GM12864 (cell line): ENCODE results near the gene NBPF11.
"Not testable (repeated sequence)": the region's sequence is repeated elsewhere in the genome, so short reads cannot be mapped to it uniquely, and the experiment has no call there.

ENCODE experiments used
- DNase-seq: peaks from one replicate; pipeline ENCODE4 v3.0.0-alpha.2; 2011; ENCODE audit warnings: low read depth
- H3K4me3 ChIP-seq: 2 replicates; pipeline ENCODE4 v1.5.1; 2011; ENCODE audit warnings: mild to moderate bottlenecking, low read depth, low read length, control low read depth
- TF ChIP-seq, protein P1 (sequence below): IDR thresholded peaks from 2 replicates; pipeline ENCODE4 v1.5.1; 2011; ENCODE audit warnings: low read depth, mild to moderate bottlenecking, moderate library complexity, low read length, control low read depth, inconsistent platforms; ENCODE audit errors: missing control alignments

The NBPF11 gene

DNA sequence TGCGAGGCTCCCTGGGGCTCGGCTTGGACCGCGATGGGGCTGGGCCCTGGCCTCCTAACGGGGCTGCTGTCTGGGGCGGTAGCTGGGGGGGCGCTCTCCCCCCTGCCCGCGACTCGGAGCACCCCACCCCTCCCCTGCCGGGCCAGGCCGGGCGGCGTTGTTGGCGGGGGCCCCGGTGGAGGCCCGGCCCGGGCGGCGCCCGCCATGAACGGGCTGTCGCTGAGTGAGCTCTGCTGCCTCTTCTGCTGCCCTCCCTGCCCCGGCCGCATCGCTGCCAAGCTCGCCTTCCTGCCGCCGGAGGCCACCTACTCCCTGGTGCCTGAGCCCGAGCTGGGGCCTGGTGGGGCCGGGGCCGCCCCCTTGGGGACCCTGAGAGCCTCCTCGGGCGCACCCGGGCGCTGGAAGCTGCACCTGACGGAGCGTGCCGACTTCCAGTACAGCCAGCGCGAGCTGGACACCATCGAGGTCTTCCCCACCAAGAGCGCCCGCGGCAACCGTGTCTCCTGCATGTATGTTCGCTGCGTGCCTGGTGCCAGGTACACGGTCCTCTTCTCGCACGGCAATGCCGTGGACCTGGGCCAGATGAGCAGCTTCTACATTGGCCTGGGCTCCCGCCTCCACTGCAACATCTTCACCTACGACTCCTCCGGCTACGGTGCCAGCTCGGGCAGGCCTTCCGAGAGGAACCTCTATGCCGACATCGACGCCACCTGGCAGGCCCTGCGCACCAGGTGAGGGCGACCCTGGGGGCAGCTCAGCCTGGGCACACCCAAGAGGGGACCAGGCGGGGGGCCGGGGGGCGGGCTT is 5.7 kb downstream of the NBPF11 start:
- not testable (repeated sequence) for H3K4me3 ChIP-seq, DNase-seq

GRCh38 chr1:148143223-148143622 is 8.9 kb downstream of the NBPF11 start:
- DNase-seq, H3K4me3 ChIP-seq: not testable (repeated sequence)

- DNase-seq, H3K4me3 ChIP-seq: not testable (repeated sequence)
Observed at GRCh38 chr1:148141936-148142335, 10.1 kb downstream of the NBPF11 start.

DNA sequence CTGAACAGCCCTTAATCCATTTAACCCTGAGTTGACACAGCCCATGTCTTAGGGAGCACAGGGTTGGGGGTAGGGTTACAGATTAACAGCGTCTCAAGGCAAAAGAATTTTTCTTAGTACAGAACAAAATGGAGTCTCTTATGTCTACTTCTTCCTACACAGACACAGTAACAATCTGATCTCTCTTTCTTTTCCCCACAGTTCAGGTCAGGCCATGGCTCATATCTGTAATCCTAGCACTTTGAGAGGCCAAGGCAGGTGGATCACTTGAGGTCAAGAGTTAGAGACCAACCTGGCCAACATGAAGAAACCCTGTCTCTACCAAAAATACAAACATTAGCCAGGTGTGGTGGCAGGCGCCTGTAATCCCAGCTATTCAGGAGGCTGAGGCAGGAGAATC is 13.5 kb downstream of the NBPF11 start:
- H3K4me3 ChIP-seq, DNase-seq: not testable (repeated sequence)

- not testable (repeated sequence) for DNase-seq, H3K4me3 ChIP-seq
Observed at GRCh38 chr1:148122341-148122740, 29.7 kb downstream of the NBPF11 start.

- DNase-seq, H3K4me3 ChIP-seq: not testable (repeated sequence)
- TF ChIP-seq, protein P1, sequence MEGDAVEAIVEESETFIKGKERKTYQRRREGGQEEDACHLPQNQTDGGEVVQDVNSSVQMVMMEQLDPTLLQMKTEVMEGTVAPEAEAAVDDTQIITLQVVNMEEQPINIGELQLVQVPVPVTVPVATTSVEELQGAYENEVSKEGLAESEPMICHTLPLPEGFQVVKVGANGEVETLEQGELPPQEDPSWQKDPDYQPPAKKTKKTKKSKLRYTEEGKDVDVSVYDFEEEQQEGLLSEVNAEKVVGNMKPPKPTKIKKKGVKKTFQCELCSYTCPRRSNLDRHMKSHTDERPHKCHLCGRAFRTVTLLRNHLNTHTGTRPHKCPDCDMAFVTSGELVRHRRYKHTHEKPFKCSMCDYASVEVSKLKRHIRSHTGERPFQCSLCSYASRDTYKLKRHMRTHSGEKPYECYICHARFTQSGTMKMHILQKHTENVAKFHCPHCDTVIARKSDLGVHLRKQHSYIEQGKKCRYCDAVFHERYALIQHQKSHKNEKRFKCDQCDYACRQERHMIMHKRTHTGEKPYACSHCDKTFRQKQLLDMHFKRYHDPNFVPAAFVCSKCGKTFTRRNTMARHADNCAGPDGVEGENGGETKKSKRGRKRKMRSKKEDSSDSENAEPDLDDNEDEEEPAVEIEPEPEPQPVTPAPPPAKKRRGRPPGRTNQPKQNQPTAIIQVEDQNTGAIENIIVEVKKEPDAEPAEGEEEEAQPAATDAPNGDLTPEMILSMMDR = peak; percentile 6
Observed at GRCh38 chr1:148120395-148120794, 31.7 kb downstream of the NBPF11 start.

DNA sequence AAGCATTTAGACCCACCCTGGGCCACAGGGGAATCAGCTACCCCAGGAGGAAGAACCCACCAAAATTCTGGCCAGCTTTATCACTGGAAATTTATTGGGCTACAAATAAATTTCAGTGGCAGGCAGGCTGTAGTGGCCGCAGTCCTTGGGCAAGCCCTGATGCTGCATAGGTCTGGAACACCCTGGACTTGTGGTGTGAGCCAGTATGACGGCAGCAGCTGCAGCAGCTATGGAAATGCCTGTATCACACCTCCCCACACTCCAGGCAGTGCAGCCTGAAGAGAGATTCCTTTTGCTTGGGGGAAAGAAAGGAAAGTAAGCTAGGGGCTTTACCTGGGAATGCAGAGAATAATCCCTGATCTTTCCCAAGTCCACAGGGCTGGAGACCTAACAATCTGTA is 56.3 kb downstream of the NBPF11 start:
- H3K4me3 ChIP-seq, DNase-seq: not testable (repeated sequence)

DNA sequence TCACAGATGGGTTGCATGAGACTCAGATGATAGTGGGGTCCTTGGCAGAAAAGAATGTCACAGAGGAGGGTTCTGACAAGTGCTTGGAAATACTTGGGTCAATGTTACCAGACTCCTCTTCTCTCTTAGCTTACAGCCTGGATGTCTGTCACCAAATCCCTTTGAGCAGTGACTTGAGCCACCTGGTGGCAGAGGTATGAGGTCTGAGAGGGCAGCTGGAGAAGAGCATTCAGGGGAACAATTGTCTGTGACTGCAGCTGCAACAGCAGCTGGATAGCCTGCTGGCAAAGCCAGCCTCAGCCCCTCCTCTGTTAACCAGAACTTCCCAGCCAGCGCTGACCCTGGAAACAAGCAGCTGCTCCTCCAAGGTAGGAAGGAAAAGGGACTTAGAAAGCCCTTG is 65.9 kb downstream of the NBPF11 start:
- H3K4me3 ChIP-seq, DNase-seq: not testable (repeated sequence)

GRCh38 chr1:148081205-148081604 is 70.9 kb downstream of the NBPF11 start:
- DNase-seq, H3K4me3 ChIP-seq: not testable (repeated sequence)

- not testable (repeated sequence) for DNase-seq, H3K4me3 ChIP-seq
Observed at GRCh38 chr1:148078632-148079519, 73.2 kb downstream of the NBPF11 start.

GRCh38 chr1:148078090-148078489 is 74.0 kb downstream of the NBPF11 start:
- DNase-seq, H3K4me3 ChIP-seq: not testable (repeated sequence)

- not testable (repeated sequence) for H3K4me3 ChIP-seq, DNase-seq
Observed at GRCh38 chr1:148077458-148077857, 74.6 kb downstream of the NBPF11 start.

DNA sequence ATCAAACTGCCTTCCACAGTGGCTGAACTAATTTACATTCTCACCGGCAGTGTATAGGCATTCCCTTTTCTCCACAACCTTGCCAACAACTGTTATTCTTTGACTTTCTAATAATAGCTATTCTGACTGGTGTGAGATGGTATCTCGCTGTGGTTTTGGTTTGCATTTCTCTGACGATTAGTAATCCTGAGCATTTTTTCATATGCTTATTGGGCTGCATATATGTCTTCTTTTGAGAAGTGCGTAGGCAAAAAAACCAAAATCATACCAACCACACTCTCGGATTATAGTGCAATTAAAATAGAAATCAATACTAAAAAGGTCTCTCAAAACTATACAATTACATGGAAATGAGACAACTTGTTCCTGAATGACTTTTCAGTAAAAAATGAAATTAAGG is 78.7 kb downstream of the NBPF11 start:
- H3K4me3 ChIP-seq = not testable (repeated sequence)

GRCh38 chr1:148068606-148069005 is 83.5 kb downstream of the NBPF11 start:
- DNase-seq, H3K4me3 ChIP-seq: not testable (repeated sequence)

More for the DNA sequence above, 78.7 kb downstream of the NBPF11 start:
- not testable (repeated sequence) for DNase-seq

GRCh38 chr1:148068201-148068600 is 83.9 kb downstream of the NBPF11 start:
- not testable (repeated sequence) for H3K4me3 ChIP-seq, DNase-seq

- peak overlapping the region; percentile 36 for H3K4me3 ChIP-seq
- not testable (repeated sequence) for DNase-seq
Observed at GRCh38 chr1:148060294-148060701, 91.8 kb downstream of the NBPF11 start.

- not testable (repeated sequence) for H3K4me3 ChIP-seq, DNase-seq
Observed at GRCh38 chr1:148057384-148057783, 94.7 kb downstream of the NBPF11 start.
